ENCODE results near the gene NVL.
"Not testable (repeated sequence)": the region's sequence is repeated elsewhere in the genome, so short reads cannot be mapped to it uniquely, and the experiment has no call there.

Gene NVL

DNA sequence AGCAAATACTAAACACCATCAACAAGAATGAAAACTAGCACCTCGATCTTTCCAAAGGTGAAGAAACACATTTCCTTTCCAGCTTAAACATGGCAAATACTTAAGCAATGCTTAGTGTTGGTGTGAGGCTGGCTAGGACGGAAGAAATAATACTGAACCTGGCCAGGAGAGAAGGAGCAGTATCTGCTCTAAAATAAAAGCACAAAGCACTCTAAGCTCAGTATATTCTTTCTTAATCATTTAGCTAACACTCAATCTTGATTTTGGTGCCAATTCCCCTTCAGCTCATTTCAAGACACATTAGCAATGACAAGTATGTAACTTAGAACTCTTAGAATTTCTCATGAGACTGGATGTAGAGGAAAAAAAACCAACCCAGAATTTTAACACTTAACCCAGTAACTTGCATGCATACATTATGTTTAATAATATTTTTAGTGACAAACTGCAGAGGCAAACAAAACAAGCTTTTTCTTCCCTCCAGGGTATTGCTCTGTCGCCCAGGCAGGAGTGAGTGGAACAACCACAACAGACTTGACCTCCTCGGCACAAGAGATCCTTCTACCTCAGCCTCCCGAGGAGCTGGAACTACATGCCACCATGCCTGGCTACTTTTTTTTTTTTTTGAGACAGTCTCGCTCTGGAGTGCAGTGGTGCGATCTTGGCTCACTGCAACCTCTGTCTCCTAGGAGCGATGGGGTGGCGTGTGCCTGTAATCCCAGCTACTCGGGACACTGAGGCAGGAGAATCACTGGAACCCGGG lies 92.7 kb downstream of the NVL start:
- DNase-seq (ENCODE audit: low spot score) (no peak), FAIRE-seq (no peak)

DNA sequence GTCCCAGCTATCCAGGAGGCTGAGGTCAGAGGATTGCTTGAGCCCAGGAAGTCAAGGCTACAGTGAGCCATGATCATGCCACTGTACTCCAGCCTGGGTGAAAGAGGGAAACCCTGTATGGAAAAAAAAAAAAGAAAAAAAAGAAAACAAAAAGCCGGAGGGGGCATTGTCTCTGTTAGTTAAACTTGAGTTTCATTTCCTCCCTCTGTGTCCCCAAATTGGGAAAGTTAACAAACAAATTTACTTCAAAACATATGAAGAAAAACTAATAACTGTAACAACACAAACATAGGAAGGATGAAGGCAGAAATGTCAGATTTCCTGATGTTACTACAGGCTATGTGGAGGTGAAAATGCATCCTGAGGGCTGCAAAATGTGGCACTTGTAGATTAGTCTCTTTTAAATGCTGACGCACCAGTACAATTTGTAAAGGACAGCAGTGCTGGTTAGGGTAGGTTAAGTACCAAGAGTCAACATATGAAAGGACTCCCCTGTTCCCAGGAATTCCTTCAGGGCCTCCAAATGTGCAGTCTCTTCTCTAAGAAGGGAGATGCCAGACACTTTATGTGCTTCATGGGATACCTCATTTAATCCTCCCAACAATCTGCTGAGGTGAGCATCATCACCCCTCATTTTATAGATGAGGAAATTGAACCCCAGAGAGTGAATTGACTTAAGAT lies 94.0 kb downstream of the NVL start:
- no peak for DNase-seq (ENCODE audit: low spot score)
- no peak for FAIRE-seq

DNA sequence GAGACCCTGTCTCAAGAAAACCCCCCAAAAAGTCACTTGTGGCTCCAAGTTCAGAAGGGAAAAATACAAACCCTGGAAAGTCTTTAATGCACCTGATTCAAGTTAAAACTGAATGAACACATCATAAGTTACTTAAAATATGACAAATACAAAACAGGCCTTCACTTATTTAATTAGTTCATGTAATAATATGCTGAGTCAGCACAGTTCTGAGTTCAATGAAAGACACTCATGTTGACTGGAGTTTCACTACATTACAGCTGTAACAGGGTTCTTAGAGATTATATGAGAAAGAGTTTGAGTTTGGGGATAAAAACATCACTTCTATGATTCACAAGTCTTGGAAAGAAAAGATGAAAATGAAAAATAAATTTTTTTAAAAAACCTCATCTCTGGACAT lies 96.0 kb downstream of the NVL start:
- DNase-seq (ENCODE audit: low spot score) = no peak
- no peak for FAIRE-seq

DNA sequence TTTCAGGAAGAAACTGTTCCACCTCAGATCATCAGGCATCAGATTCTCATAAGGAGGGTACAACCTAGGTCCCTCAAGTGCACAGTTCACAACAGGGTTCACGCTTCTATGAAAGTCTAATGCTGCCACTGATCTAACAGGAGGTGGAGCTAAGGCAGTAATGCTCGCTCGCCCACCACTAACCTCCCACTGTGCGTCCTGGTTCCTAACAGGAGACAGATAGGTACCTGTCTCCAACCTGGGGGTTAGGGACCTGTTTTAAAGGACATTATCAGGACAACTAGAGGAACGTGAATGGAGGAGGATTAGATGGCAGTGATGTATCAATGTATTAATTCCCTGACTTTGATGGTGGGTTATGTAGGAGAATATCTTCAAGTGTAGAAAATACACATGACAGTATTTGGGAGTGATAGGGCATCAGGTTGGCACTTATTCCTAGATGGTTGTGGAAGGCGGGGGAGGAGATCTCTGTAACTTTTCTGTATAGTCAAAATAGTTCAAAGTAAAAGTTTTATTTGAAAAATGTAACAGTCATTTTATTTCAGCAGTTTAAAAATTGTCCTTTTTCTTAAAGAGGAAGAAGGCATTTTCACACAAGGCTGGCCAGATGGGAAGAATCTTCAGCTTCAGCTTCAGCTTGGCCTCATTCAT lies 103.0 kb downstream of the NVL start:
- no peak for FAIRE-seq

DNA sequence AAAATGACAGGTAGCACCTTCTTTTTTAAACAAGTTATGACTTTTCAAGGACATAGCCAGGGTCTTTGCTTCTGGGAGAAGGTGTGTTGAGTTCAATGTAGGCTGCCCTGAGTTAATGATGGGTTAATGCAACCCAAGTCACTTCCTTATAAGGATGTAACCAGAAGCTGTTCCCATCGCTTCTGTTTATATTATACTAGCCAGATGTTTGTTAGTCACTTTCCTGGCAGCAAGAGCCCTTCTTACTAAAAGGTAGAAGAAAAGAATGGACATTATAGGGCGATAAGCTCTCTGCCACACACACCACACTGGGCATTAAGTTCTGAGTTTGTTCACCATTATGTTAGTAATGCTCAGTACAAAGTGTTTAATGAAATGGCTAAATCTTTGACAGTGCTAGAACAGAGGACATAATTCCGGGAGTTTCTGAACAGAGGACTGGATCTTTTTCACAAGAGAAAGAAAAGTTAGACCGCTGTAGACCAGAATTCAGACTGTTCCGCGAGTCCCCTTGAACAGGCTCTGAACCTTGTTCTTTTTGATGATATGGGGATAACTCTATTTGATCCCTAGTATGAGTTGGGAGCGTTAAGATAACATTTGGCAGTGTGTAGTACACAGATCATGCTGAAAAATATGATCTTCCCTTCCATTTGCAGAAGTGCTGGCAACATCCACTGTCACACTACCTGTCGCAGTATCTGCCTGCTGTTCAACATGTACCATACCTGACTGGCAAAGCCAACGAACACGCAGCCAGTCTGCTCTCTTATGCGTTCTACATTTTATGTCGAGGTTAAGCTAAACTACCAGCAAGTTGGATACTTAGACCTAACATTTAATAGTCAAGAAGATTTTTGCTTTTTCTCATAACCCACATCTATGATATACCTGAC lies 105.9 kb downstream of the NVL start:
- no peak for DNase-seq (ENCODE audit: low spot score)
- no peak for FAIRE-seq

More for the DNA sequence above, 103.0 kb downstream of the NVL start:
- no peak for DNase-seq (ENCODE audit: low spot score)

DNA sequence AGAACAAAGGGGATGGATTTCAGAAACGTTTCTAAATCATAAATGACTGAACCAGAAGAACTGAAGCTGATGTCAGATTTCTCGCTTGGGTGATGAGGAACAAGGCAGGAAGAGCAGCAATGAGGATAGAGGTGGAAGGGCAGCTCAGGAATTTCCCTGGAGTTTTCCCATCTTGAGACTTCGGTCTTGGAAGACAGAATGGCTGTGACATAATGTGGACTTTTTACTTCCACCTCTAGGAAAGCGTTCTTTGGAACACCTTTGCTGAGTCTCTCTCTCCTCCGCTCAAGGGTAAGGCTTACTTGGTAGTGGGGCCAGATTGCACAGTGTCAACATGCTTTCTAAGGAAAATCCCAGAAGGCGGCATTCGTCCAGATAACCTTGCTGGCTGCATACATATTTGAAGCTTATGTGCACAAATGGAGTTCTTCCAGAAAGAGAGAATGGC lies 110.3 kb downstream of the NVL start:
- DNase-seq (ENCODE audit: low spot score) (peak; percentile 25), FAIRE-seq (no peak)

DNA sequence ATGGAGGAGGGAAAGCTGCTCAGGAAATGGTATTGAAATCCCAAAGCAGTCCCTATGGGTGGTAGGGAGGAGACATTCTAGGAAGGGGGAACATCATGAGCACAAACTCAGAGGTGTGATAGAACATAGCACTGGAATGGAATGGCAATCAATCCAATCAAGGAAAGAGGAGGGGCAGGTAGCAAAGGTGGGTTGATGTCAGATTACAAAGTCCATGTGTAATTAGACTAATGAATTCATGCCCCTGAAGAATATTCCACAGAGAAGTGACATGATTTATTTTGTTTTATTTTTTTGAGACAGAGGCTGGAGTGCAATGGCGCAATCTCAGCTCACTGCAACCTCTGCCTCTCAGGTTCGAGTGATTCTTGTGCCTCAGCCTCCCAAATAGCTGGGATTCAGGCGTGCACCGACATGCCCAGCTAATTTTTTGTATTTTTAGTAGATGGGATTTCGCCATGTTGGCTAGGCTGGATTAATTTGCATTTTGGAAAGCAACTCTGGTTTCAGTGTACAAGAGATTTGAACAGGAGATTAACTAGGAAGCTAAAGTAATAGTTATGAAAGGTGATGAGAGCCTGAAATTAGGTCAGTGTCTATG lies 110.9 kb downstream of the NVL start:
- FAIRE-seq = no peak
- DNase-seq (ENCODE audit: low spot score) = no peak

DNA sequence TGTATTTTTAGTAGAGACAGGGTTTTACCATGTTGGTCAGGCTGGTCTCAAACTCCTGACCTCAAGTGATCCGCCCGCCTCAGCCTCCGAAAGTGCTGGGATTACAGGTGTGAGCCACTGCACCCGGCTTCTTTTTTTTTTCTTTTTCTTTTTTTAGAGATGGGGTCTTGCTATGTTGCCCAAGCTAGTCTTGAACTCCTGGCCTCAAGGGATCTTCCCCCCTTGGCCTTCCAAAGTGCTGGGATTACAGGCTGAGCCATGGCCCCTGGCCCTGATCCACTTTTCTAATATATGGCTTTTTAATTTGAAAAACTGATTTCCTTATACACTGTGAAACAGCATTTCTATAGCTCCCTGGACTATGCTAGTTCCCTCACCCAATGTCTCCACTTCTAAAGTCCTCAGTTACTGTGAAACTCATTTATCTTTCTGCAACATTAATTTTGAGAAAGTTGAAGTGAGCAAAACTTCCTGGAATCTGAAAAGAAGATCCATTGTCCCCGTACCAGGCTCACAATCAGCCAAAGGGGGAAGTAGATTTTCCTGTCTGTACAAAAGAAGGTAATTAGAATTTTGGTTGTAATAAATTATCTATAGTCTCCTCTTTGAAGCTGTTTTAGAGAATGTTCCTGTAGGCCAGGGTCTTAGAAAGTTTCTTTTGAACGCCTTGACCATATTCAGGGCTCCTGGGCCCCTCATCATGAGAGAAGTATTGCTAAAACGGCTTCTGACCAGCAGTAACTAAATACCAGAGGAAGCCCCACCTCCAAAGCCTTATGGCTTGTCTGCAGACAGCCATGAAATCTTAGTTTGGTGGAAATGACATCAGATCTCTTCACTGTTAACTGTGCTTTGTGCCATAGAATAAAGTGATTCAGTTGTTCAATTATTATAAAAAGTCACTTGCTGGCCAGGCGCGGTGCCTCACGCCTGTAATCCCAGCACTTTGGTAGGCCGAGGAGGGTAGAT lies 112.0 kb downstream of the NVL start:
- FAIRE-seq (no peak), DNase-seq (ENCODE audit: low spot score) (no peak)

DNA sequence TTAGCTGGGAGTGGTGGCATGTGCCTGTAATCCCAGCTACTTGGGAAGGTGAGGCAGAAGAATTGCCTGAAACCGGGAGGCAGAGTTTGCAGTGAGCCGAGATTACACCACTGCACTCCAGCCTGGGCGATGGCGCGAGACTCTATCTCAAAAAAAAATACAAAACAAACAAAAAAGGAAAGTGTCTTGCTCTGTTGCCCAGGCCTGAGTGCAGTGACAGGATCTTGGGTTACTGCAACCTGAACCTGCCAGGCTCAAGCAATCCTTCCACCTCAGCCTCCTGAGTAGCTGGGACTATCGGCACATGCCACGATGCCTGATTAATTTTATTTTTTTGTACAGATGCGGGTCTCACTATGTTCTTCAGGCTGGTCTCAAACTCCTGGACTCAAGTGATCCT lies 113.6 kb downstream of the NVL start:
- FAIRE-seq = no peak
- DNase-seq (ENCODE audit: low spot score) = no peak

DNA sequence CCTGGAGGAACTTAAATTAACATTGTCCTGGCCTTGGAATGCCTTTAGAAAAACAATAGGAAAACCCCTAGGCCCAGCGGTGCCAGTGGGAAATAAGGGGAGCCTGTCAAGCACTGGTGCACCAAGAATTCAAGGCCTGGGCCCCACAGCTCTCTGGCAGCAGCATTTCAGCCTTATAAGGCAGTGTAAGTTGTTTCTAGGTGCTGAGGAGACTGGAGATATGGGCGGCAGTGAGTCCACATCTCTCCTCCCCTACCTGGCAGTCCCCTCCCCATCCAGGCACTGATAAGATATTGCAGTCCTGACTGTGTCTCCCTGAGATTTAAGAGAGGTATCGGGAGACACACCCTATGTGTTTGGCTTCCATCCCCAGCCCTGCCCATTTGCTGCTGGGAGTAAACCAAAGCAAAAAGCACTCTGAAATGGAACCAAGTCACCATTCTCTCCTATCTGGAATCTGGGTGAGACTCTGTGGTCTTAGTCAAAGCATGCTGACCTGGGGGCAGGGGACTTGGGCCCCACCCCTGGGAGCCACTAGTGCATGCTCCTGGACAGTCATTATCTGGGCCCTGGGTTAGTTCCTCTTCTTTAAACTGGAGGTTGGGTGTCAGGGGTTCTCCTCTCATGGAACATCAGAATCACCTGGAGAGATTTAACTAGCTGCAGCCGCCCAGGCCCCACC lies 116.4 kb downstream of the NVL start:
- no peak for FAIRE-seq

DNA sequence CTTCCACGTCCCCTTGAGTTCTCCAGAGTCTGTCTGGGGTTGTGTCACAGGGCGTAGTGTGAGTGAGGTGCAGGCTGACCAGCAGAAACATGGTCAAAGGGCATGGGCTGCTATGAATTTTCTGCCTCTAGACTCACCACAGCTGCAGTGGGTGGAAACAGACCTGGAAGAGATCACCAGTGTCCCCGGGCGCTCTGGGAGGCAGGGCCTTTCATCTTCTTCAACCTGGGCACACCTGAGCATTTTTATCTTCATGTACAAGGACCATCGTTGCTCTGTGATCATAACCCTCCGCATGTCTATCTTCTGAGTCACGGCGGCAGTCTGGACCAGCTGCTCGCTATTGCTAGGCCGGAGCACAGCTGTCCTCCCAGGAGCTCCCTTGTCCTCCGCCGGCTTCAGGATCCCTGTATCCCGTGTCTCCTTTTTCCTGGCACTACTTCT lies 117.3 kb downstream of the NVL start:
- FAIRE-seq (no peak), DNase-seq (ENCODE audit: low spot score) (no peak)

More for the DNA sequence above, 116.4 kb downstream of the NVL start:
- no peak for DNase-seq (ENCODE audit: low spot score)

DNA sequence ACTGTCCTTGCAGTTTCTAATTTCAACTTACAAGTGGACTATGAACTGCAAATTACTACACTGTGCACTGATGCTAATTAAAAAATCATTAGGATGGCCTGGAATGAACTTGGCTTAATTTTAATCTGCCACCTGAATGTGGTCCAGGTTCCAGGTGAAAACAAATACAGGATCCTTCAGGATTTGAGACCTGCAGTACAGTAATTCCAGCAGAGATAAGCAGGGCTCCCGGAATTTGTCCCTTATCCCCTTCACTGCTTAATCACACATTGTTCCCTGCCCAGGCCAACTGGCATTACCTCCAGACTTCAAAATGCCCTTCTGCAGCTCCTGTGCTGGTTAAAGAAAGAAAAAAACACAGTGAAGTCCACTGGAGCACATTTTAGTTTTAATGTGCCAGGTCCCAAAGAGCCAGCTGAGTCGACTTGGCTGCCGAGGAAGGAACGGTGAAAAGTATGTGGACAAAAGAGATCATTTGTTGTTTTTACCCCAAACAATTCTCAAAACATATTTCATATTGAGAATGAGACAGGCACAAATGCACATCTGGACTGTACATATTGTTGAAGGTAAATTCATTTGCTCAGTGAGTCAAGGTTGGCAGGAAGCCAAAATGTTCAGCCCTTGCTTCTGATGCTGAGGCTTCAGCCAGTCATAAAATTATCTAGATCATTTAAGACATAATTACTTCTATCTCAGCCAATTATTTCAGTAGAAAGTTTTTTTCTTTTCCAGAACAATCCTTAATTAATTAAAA lies 118.6 kb downstream of the NVL start:
- DNase-seq (ENCODE audit: low spot score) = no peak
- peak; percentile 30 for FAIRE-seq

DNA sequence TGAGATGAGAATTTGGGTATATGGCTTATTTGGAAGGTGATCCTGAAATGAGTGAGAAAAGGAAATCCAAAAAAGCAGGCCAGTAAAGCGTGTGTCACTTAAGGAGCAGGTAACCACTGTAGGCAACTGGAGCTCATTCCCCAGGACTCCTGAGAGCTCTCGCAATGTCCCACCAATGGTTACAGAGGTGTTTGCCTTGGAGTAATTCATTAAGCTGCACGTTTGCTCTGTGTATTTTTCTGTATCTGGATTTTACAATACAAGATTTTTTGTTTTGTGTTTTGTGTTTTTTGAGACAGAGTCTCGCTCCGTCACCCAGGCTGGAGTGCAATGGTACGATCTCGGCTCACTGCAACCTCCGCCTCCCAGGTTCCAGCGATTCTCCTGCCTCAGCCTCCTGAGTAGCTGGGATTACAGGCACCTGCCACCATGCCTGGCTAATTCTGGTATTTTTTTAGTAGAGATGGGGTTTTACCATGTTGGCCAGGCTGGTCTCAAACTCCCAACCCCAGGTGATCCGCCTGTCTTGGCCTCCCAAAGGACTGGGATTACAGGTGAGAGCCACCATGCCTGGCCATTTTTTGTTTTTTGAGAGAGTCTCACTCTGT lies 123.9 kb downstream of the NVL start:
- DNase-seq (ENCODE audit: low spot score); FAIRE-seq: not testable (repeated sequence)

DNA sequence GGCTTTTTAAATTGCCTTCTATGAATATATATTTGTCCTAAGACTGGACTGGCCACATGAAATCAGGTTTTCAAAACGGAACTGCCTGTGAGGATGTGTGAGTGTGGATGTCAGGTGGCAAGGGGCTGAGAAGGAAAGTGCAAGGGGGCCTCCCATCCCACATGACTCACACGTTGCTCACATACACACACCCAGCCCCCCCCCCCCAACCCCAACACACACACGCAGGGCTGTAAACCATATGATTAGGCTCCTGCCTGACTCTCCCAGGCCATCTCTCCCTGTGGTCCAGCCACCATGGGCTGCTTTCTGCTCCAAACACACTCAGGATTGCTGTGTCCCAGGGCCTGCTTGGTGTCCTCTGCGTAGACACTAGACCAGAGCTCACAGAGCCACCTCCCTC lies 124.5 kb downstream of the NVL start:
- FAIRE-seq (no peak), DNase-seq (ENCODE audit: low spot score) (peak; percentile 76)

DNA sequence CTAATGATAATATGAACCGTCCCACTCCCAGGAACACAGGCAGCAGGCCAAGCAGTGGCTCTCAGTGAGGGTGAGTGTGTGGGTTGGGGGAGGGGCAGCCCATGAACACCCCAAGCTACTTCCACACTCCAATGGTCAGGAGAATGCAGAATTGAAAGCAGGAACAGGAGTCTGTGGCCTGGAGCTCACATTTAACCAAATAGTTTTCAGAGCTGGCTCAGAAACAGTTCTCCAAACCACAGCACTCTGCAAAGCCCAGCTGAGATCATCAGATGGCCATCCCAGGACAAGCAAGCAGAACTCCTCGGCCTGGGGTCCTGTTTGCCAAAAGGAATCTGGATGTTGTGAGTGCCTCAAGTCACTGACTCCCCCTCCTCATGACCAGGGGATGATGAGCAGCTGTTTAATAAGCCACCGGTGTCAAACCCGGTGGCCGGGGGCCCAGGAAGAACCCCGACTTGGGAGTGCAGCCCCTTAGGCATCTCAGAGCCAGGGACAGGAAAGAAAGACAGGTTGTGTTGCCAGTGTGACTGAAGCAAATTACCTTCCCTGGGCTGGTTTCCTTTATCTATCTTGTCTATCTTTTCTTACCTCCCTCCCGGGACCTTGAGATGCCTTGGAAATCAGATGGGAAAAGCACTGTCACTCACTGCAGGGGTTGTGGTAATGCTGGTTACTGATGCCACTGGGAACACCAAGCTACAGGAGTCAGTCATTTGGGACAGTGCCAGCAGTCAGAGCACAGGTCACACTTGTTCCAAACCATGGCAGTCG lies 126.5 kb downstream of the NVL start:
- FAIRE-seq (peak; percentile 98), DNase-seq (ENCODE audit: low spot score) (peak; percentile 99)

DNA sequence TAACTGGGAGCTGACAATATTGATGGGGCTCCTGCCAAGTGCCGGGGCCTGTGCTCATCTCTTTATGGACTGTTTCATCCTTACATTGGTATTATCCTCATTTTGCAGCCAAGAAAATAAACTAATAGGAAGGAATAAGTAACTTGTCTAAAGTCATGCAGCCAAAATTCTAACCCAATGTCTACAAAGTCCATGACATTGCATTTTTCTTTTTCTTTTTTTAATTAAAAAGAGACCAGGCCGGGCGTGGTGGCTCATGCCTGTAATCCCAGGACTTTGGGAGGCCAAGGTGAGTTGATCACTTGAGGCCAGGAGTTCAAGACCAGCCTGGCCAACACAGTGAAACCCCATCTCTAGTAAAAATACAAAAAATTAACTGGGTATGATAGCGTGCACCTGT lies 128.1 kb downstream of the NVL start:
- FAIRE-seq = no peak
- no peak for DNase-seq (ENCODE audit: low spot score)

DNA sequence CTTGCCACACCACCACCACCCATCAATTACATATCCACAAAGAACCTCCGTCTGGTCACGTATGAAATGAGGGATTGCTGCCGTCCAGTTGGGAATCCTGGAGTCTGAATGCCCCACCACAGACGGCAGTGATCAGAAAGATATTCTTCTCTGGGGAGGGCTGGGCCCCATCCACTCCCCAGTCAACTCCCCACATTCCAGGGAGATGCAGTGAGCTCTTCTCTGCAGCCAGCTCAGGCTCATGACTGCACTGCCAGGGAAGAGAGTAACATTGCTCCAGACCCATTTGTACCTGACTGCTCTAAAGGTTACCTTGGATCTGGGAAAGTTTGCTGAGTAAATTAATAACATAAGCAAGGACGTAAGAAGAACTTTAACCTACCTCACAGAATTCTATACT lies 128.6 kb downstream of the NVL start:
- DNase-seq (ENCODE audit: low spot score) (no peak), FAIRE-seq (no peak)
